ENCODE measurements around the gene FLT4.

DNA sequence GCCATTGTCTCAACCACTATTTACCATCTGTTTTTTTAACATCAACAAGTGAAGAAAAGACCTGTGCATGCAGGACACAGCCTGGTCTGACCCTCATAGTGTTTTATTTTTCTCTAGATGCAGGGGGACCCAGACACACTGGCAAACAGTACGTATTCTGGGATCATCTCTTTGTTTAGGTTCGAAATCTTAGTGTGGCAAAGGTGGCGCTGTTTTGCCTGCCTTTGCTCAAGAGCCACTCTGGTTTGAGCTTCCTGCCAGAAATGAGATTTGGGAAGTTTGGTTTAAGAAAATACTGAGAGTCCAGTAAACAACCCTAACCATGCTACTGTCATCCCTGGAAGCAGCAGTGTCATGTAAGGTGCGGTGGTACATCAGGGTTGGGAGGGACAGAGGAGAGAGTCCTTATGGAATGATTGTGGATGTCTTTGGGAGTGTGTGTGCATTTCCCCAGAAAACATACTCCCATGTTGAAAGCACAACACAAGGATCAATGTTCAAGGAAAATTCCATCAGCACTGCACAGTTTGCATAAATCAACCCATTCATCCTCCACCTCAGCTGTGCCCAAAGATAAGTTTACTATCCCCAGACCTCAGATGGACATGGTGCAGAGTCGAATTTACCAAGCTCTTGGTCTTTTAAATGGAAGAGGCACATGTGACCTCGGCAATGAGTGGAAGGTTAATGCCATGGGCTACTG is 34.0 kb upstream of the FLT4 start:
- TF ChIP-seq, protein P1, sequence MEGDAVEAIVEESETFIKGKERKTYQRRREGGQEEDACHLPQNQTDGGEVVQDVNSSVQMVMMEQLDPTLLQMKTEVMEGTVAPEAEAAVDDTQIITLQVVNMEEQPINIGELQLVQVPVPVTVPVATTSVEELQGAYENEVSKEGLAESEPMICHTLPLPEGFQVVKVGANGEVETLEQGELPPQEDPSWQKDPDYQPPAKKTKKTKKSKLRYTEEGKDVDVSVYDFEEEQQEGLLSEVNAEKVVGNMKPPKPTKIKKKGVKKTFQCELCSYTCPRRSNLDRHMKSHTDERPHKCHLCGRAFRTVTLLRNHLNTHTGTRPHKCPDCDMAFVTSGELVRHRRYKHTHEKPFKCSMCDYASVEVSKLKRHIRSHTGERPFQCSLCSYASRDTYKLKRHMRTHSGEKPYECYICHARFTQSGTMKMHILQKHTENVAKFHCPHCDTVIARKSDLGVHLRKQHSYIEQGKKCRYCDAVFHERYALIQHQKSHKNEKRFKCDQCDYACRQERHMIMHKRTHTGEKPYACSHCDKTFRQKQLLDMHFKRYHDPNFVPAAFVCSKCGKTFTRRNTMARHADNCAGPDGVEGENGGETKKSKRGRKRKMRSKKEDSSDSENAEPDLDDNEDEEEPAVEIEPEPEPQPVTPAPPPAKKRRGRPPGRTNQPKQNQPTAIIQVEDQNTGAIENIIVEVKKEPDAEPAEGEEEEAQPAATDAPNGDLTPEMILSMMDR (optimal IDR thresholded peaks at IDR 0.05 in 1 of 3, IDR thresholded peaks at IDR 0.05 in 1 of 3, conservative IDR thresholded peaks at IDR 0.05 in 1 of 3; ENCODE audit: extremely low read depth in 1 of 3, insufficient read depth in 2 of 3, low read length in 3 of 3): no peak
- no peak for TF ChIP-seq EZH2 (IDR thresholded peaks at IDR 0.05; ENCODE audit: low read length)
